ENCODE measurements around the gene ZNF846.

- TF ChIP-seq CTCF (IDR thresholded peaks at IDR 0.05) (no peak), POLR2A (IDR thresholded peaks at IDR 0.05) (no peak)
Observed at GRCh38 chr19:9799162-9799561, 30.6 kb upstream of the ZNF846 start.
